Measurements from ENCODE around the gene IL17REL. TPM values are rescaled to one million over a fixed set of nuclear protein-coding genes. Genes with fewer than 3 reads are reported as not detected.
A peak's percentile ranks its signal among the peaks of the same experiment; 100 is the strongest.

The IL17REL gene
- total RNA-seq, 1 donor from 2014 or later: not detected

DNA sequence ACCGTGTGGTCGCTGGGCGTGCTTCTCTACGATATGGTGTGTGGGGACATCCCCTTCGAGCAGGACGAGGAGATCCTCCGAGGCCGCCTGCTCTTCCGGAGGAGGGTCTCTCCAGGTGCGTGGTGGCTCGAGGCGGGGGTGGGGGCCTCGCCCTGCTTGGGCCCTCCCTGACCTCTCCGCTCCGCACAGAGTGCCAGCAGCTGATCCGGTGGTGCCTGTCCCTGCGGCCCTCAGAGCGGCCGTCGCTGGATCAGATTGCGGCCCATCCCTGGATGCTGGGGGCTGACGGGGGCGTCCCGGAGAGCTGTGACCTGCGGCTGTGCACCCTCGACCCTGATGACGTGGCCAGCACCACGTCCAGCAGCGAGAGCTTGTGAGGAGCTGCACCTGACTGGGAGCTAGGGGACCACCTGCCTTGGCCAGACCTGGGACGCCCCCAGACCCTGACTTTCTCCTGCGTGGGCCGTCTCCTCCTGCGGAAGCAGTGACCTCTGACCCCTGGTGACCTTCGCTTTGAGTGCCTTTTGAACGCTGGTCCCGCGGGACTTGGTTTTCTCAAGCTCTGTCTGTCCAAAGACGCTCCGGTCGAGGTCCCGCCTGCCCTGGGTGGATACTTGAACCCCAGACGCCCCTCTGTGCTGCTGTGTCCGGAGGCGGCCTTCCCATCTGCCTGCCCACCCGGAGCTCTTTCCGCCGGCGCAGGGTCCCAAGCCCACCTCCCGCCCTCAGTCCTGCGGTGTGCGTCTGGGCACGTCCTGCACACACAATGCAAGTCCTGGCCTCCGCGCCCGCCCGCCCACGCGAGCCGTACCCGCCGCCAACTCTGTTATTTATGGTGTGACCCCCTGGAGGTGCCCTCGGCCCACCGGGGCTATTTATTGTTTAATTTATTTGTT lies 49.6 kb downstream of the IL17REL start:
- H3K9me3 ChIP-seq: no peaks in the 10 kb centered on the region
- H3K36me3 ChIP-seq: peaks cover 36% of the 10 kb centered on the region
- TF ChIP-seq CTCF (IDR thresholded peaks at IDR 0.05): no peak
- peak overlapping the region; percentile 93 for H3K4me3 ChIP-seq
- no peak for ATAC-seq
- H3K4me1 ChIP-seq: peaks cover 71% of the 10 kb centered on the region
- intact Hi-C loops (cut with DNase I): no loop called here
- DNase-seq: peak; percentile 74
- H3K27ac ChIP-seq: peak overlapping the region; percentile 87
- no peaks in the 10 kb centered on the region for H3K27me3 ChIP-seq

GRCh38 chr22:49962012-49962750 lies 50.4 kb downstream of the IL17REL start:
- Histone ChIP-seq H3K36me3 (peaks cover 36% of the 10 kb centered on the region), H3K27me3 (no peaks in the 10 kb centered on the region), H3K4me1 (peaks cover 63% of the 10 kb centered on the region), H3K27ac (peak overlapping the region; percentile 87), H3K4me3 (peak overlapping the region; percentile 93), H3K9me3 (no peaks in the 10 kb centered on the region)
- peak; percentile 93 for DNase-seq
- intact Hi-C loops (cut with DNase I): no loop called here
- peak; percentile 35 for ATAC-seq
- no peak for TF ChIP-seq CTCF (IDR thresholded peaks at IDR 0.05)

DNA sequence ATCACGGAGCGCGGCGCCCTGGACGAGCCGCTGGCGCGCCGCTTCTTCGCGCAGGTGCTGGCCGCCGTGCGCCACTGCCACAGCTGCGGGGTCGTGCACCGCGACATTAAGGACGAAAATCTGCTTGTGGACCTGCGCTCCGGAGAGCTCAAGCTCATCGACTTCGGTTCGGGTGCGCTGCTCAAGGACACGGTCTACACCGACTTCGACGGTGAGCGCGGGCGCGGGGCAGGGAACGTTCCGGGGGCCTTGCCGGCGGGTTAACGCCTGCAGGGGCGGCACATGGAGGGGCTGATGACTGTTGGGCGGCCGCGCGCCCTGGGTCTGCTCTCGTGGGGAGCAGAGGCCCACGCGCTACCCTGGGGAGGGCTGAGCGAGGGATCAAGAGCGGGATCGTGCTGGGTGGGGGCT lies 51.0 kb downstream of the IL17REL start:
- intact Hi-C loops (cut with DNase I): no loop called here
- Histone ChIP-seq H3K36me3 (peaks cover 36% of the 10 kb centered on the region), H3K4me1 (peaks cover 61% of the 10 kb centered on the region), H3K9me3 (no peaks in the 10 kb centered on the region), H3K27me3 (no peaks in the 10 kb centered on the region), H3K27ac (peak overlapping the region; percentile 87), H3K4me3 (peak overlapping the region; percentile 93)
- DNase-seq (no peak), ATAC-seq (no peak)
- TF ChIP-seq CTCF (IDR thresholded peaks at IDR 0.05): no peak

- TF ChIP-seq CTCF (IDR thresholded peaks at IDR 0.05): no peak
- no peaks in the 10 kb centered on the region for H3K9me3 ChIP-seq
- DNase-seq (peak; percentile 81), ATAC-seq (no peak)
- intact Hi-C loops (cut with DNase I): no loop called here
- H3K4me3 ChIP-seq: peak overlapping the region; percentile 93
- H3K27me3 ChIP-seq: no peaks in the 10 kb centered on the region
- peaks cover 36% of the 10 kb centered on the region for H3K36me3 ChIP-seq
- peak overlapping the region; percentile 87 for H3K27ac ChIP-seq
- peaks cover 61% of the 10 kb centered on the region for H3K4me1 ChIP-seq
These were observed 51.5 kb downstream of the IL17REL start for GRCh38 chr22:49961005-49961600.

DNA sequence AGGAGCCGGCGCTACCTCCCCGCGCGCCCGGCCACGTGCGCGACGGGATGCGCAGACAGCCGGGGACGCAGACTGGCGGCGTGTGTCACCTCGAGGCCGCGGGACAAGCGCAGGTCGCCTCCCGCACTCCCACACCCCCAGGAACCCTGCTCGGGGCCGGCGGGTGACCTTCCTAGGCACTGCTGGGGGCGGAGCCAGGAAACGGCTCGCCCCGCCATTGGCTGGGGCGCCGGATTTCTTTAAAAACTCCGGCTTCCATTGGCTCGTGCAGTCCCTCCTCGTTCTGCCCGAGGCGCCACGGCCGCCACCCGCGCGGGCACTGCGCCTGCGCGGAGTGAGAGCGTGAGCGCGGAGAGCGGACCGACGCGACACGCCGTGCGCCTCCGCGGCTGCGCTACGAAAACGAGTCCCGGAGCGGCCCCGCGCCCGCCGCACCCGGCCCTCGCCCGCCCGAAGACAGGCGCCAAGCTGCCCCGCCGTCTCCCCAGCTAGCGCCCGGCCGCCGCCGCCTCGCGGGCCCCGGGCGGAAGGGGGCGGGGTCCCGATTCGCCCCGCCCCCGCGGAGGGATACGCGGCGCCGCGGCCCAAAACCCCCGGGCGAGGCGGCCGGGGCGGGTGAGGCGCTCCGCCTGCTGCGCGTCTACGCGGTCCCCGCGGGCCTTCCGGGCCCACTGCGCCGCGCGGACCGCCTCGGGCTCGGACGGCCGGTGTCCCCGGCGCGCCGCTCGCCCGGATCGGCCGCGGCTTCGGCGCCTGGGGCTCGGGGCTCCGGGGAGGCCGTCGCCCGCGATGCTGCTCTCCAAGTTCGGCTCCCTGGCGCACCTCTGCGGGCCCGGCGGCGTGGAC lies 52.2 kb downstream of the IL17REL start, which contains the start of gene PIM3:
PIM3 (plus strand) TSS at position 614 of the 846 bp plus-strand sequence; CDS start at position 790, 176 bp downstream.
- H3K4me1 ChIP-seq: peaks cover 61% of the 10 kb centered on the region
- intact Hi-C loops (cut with DNase I): no loop called here
- TF ChIP-seq CTCF (IDR thresholded peaks at IDR 0.05): no peak
- no peaks in the 10 kb centered on the region for H3K9me3 ChIP-seq
- H3K27me3 ChIP-seq: no peaks in the 10 kb centered on the region
- peaks cover 36% of the 10 kb centered on the region for H3K36me3 ChIP-seq
- peak; percentile 82 for ATAC-seq
- peak within 1 kb of the TSS; percentile 90 for H3K27ac ChIP-seq
- H3K4me3 ChIP-seq: peak within 1 kb of the TSS; percentile 93
- peak; percentile 97 for DNase-seq
